ENCODE data around the gene AGXT2.

- TF ChIP-seq POLR2A (IDR thresholded peaks at IDR 0.05; ENCODE audit: low read depth, low read length) (no peak), CTCF (IDR thresholded peaks at IDR 0.05; ENCODE audit: extremely low read depth in 1 of 2, insufficient read depth in 1 of 2, low read depth in 1 of 2, low read length in 2 of 2) (no peak)
Measured at GRCh38 chr5:35073160-35073559, 25.4 kb upstream of the AGXT2 start.

Data from endothelial cell of umbilical vein (primary cell).